Gastroesophageal sphincter (tissue), 4 donors: ENCODE data around the gene NPHP3. TPM values are rescaled to one million over a fixed set of nuclear protein-coding genes. Genes with fewer than 3 reads are reported as not detected.

Experiments
- ATAC-seq: fragments of 150-250 bp; one replicate; pipeline ENCODE4 v1.9.1; 2016; ENCODE audit warnings: mild to moderate bottlenecking, moderate library complexity
- H3K27ac ChIP-seq, 4 donors: fragments of 200-600 bp; sonication (generic) in 3 of 4; 1 replicate in 3 of 4; 2 replicates in 1 of 4; pipeline ENCODE4 v1.5.1; 2016 to 2019
- H3K27me3 ChIP-seq: fragments of 200-600 bp; sonication (generic); one replicate; pipeline ENCODE4 v1.5.1; 2019
- H3K36me3 ChIP-seq, 2 donors: fragments of 200-600 bp; sonication (generic); one replicate each; pipeline ENCODE4 v1.5.1; 2019; ENCODE audit warnings: control low read depth in 1 of 2
- H3K4me1 ChIP-seq, 3 donors: fragments of 200-600 bp; sonication (generic); 1 replicate in 2 of 3; 2 replicates in 1 of 3; pipeline ENCODE4 v1.5.1; 2016 to 2019; ENCODE audit warnings: control low read depth in 2 of 3
- H3K4me3 ChIP-seq, 2 donors: fragments of 200-600 bp; sonication (generic); one replicate each; pipeline ENCODE4 v1.5.1; 2019; ENCODE audit warnings: mild to moderate bottlenecking in 1 of 2, moderate library complexity in 1 of 2
- H3K9me3 ChIP-seq, 3 donors: fragments of 200-600 bp; sonication (generic); one replicate each; pipeline ENCODE4 v1.5.1; 2017 to 2019; ENCODE audit warnings: control low read depth in 2 of 3
- EP300 ChIP-seq: sonication (generic); formaldehyde crosslinking; IDR thresholded peaks from one replicate; pipeline ENCODE4 v1.6.1; 2017; ENCODE audit warnings: antibody characterized with exemption, mild to moderate bottlenecking
- POLR2A ChIP-seq, 2 donors: fragments of 450-650 bp; IDR thresholded peaks; one replicate each; pipeline ENCODE4 v1.6.1; 2017; ENCODE audit warnings: antibody characterized with exemption in 2 of 2, mild to moderate bottlenecking in 2 of 2, moderate library complexity in 1 of 2
- POLR2AphosphoS5 ChIP-seq: sonication (generic); formaldehyde crosslinking; IDR thresholded peaks from one replicate; pipeline ENCODE4 v1.6.1; 2017; ENCODE audit warnings: antibody characterized with exemption
- WGBS, 2 donors: methylation state at CpG; one replicate each; pipeline ENCODE4 v1.1.5; 2018; ENCODE audit warnings: low coverage in 1 of 2; 5-methylcytosine and 5-hydroxymethylcytosine counted together
- total RNA-seq, 4 donors: library from RNA; depleted of rRNA; stranded (reverse); fragments of >200 nt; gene quantifications; one replicate each; pipeline ENCODE4 v1.1.0, GENCODE V29; 2016
- TF ChIP-seq, protein P1 (sequence below), 4 experiments: fragments of 200-600 bp in 2 of 4; fragments of 450-650 bp in 2 of 4; sonication (generic) in 1 of 4; IDR thresholded peaks; one replicate each; pipeline ENCODE4 v1.5.1; 2017 to 2019; ENCODE audit warnings: antibody characterized with exemption in 4 of 4, mild to moderate bottlenecking in 2 of 4, moderate library complexity in 2 of 4

NPHP3 gene
- total RNA-seq, 4 donors from 2014 or later: 20.5 to 49.8 (median 37.6) TPM

DNA sequence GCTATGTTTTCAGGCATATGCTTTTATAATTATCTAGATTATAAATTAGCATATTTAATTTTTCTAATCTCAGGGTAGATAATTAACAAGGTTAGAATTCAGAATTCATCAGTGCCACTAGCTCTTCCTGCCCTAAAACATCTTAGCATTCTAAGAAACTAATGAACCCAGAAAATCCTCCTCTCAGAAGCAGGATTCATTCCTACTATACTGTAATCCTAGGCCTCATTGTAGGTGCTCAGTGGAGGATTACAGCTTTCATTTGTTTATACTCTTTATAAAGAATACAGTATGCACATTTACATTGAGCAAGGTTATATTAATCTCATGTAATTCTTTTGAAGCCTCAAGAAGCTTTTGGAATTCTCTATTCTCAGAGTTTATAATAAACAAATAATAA, 83.5 kb downstream of the NPHP3 start:
- no peak for TF ChIP-seq POLR2AphosphoS5
- no peak for TF ChIP-seq EP300
- TF ChIP-seq, protein P1, sequence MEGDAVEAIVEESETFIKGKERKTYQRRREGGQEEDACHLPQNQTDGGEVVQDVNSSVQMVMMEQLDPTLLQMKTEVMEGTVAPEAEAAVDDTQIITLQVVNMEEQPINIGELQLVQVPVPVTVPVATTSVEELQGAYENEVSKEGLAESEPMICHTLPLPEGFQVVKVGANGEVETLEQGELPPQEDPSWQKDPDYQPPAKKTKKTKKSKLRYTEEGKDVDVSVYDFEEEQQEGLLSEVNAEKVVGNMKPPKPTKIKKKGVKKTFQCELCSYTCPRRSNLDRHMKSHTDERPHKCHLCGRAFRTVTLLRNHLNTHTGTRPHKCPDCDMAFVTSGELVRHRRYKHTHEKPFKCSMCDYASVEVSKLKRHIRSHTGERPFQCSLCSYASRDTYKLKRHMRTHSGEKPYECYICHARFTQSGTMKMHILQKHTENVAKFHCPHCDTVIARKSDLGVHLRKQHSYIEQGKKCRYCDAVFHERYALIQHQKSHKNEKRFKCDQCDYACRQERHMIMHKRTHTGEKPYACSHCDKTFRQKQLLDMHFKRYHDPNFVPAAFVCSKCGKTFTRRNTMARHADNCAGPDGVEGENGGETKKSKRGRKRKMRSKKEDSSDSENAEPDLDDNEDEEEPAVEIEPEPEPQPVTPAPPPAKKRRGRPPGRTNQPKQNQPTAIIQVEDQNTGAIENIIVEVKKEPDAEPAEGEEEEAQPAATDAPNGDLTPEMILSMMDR (IDR thresholded peaks at IDR 0.05): no peak
- no peak for TF ChIP-seq POLR2A (IDR thresholded peaks at IDR 0.05)
- no peak overlapping the region for H3K4me3 ChIP-seq
- no peak for ATAC-seq
- H3K9me3 ChIP-seq: no peaks in the 10 kb centered on the region
- H3K36me3 ChIP-seq: peaks cover 11 to 76% of the 10 kb centered on the region in 2 donors
- no peaks in the 10 kb centered on the region for H3K27me3 ChIP-seq
- H3K4me1 ChIP-seq: no peaks in the 10 kb centered on the region
- H3K27ac ChIP-seq: no peak overlapping the region

DNA sequence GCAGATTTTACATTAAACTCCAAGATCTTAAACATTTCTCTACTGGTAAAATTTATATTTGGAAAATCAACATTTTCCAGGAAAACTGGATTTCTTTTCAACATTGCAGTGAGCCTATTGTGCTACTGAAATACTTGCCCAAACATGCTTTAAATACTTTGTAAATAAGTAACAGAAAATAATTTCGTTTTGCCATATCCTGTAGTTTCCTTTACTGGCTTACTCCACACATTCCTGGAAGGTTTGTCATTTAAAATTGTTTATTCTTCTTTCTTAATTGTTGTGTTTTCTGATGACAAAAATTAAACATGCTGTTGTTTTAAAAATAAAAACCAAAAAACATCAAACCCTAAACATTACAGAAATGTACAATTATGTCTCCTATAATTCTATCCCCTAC, 84.6 kb downstream of the NPHP3 start:
- Histone ChIP-seq H3K9me3 (no peaks in the 10 kb centered on the region), H3K27ac (no peak overlapping the region), H3K36me3 (peaks cover 11 to 71% of the 10 kb centered on the region in 2 donors), H3K27me3 (no peaks in the 10 kb centered on the region), H3K4me3 (no peak overlapping the region), H3K4me1 (no peaks in the 10 kb centered on the region)
- no peak for ATAC-seq
- WGBS, 2 donors: 19 to 25% methylated on average over 1 of the region's 1 CpG
- TF ChIP-seq POLR2A (IDR thresholded peaks at IDR 0.05): no peak
- no peak for TF ChIP-seq EP300

DNA sequence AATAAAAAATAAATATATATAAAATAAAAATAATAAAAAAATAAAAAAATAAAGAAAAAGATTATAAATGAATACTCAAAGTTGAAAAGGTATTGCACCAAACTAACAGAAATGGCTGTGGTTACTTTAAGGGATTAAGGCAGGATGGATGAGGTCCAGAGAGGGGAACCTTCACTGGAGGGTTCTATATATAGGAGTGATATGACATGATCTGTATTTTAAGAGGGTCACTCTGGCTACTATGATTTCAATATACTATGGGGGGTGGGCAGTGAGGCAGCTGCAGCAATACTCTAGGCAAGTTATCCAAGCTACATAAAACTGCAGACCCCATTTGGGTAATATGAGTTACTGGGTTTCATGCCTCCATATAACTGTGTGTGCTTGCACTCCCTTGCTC, 87.2 kb downstream of the NPHP3 start:
- Histone ChIP-seq H3K36me3 (peaks cover 11 to 76% of the 10 kb centered on the region in 2 donors), H3K4me3 (no peak overlapping the region), H3K27me3 (no peaks in the 10 kb centered on the region), H3K27ac (no peak overlapping the region), H3K4me1 (no peaks in the 10 kb centered on the region), H3K9me3 (no peaks in the 10 kb centered on the region)
- ATAC-seq: no peak
- TF ChIP-seq, protein P1 (IDR thresholded peaks at IDR 0.05): no peak
- TF ChIP-seq POLR2AphosphoS5: no peak

Other genes with a start within 250 kb of the NPHP3 start
- 1 to 10 TPM in 1 of 4 donors, under 1 TPM in 1, not detected in 2; 0.81 to 3.2 TPM for gene ACKR4, start 125.1 kb downstream of the NPHP3 start, total RNA-seq
- 10 to 100 TPM in 3 of 4 donors, 1 to 10 TPM in 1; 9.7 to 44.2 (median 21.1) TPM for gene ACAD11, start 62.6 kb downstream of the NPHP3 start, total RNA-seq
- gene UBA5, start 62.1 kb downstream of the NPHP3 start, total RNA-seq: 10 to 100 TPM; 24.5 to 48.2 (median 35.6) TPM